GM10266 (cell line): ENCODE results near the gene MYH9.
"Not testable (repeated sequence)": the region's sequence is repeated elsewhere in the genome, so short reads cannot be mapped to it uniquely, and the experiment has no call there.

Experiments
- DNase-seq: peaks from one replicate; pipeline ENCODE4 v3.0.0; 2012; ENCODE audit errors: extremely low spot score
- TF ChIP-seq, protein P1 (sequence below): IDR thresholded peaks from 2 replicates; pipeline ENCODE4 v1.5.1; 2012; ENCODE audit warnings: mild to moderate bottlenecking, low read depth; ENCODE audit not compliant: control insufficient read depth, insufficient read depth; ENCODE audit errors: missing control alignments

MYH9 gene

DNA sequence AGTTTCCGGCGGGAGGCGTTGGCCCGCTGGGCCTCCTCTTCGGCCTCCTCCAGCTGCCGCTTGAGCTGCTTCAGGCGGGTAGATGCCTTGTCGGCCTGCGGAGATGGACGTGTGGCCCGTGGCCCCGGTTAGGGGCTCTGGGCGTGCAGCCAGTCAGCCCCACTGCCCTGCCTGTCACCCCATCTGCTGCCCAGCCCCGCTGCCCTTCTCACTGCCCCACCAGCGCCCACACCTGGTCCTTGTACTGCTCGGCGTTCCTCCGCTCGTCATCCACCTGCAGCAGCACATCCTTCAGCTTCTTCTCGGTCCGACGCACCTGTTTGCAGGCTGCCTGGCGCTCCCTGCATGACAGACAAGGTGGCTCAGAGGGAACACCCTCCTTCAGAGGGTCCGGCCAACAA is 103.6 kb downstream of the MYH9 start:
- TF ChIP-seq, protein P1, sequence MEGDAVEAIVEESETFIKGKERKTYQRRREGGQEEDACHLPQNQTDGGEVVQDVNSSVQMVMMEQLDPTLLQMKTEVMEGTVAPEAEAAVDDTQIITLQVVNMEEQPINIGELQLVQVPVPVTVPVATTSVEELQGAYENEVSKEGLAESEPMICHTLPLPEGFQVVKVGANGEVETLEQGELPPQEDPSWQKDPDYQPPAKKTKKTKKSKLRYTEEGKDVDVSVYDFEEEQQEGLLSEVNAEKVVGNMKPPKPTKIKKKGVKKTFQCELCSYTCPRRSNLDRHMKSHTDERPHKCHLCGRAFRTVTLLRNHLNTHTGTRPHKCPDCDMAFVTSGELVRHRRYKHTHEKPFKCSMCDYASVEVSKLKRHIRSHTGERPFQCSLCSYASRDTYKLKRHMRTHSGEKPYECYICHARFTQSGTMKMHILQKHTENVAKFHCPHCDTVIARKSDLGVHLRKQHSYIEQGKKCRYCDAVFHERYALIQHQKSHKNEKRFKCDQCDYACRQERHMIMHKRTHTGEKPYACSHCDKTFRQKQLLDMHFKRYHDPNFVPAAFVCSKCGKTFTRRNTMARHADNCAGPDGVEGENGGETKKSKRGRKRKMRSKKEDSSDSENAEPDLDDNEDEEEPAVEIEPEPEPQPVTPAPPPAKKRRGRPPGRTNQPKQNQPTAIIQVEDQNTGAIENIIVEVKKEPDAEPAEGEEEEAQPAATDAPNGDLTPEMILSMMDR: no peak
- peak; percentile 8 for DNase-seq

DNA sequence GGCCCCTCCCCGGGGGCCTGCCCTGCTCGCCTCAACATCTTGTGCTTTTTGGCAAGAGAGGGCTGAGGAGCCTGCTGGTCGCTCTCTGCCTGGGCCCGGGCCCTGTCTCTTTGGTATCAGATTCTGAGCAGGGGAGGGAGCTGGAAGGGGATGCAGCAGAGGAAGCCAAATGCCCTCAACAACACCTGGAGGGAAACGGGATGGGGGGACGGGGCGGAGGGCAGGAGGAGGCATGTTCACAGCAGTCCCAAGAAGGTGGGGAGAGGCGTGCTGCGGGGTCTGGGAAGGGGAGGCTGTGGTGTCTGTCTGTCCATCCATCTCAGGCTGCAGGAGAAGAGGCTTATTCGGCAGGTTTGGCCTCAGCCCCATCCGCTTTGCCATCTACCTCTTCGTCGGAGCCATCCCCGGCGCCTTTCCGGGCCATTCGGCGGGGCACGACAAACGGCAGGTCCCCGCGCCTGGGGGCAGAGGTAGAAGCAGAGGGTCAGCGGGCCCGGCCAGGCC is 105.4 kb downstream of the MYH9 start:
- DNase-seq: no peak
- TF ChIP-seq, protein P1: no peak

DNA sequence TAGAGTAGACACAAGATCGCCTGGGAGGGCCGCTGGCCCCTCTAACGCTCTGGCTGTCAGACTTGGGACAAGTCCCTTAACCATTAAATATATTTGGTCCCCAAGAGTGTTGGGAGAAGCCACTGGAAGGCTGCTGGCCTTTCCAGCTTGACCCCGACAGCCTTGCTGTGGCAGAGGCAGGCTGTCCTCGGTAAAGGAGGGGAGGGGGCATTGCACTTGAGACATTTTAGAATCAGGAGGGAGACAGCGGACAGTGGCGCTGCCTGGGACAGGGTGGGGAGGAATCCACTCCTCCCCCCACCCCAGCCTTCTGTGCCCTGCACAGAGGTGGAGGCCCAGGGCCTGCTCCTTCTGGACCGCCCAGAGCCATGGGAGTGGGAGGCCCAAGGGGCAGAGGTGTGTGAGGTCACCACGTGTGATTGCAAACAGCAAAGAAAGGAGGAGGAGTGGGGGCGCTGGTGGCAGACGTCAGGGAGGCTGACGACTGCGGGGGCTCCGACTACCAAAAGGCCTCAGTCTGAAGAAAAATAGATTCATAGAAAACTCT is 105.9 kb downstream of the MYH9 start:
- TF ChIP-seq, protein P1: no peak
- DNase-seq: peak; percentile 10

DNA sequence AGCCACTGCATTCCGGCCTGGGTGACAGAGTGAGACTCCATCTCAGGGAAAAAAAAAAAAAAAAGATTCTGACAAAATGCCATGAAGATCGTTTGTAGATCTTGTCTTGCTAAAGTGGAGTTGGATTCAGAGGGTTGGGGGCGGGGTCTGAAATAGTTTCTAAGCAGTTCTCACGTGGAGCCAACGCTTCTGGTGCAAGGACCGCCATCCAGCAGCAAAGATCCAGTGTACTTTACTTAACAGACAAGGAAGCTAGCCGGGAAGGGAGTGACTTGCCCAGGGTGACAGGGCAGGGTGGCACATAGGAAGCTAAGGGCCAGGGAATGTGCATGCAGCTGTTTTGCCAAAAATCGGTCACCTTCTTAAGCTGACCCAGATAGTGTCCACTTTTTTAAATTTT is 107.4 kb downstream of the MYH9 start:
- no peak for DNase-seq
- TF ChIP-seq, protein P1: no peak

DNA sequence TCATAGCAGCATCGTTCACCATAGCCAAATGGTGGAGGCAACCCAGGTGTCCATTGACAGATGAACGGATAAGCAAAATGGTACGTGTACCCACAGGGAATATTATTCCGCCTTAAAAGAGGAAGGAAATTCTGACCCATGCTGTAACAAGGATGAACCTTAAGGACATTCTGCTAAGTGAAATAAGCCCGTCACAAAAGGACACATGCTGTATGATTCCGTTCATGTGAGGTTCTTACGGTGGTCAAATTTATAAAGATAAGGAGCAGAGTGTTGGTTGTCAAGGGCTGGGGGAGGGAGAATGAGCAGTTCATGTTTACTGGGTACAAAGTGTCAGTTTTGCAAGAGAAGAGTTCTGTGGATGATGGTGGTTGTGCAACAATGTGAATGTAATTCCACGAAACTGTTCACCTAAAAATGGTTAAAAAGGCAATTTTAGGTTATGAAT is 108.5 kb downstream of the MYH9 start:
- DNase-seq: no peak
- TF ChIP-seq, protein P1: no peak

DNA sequence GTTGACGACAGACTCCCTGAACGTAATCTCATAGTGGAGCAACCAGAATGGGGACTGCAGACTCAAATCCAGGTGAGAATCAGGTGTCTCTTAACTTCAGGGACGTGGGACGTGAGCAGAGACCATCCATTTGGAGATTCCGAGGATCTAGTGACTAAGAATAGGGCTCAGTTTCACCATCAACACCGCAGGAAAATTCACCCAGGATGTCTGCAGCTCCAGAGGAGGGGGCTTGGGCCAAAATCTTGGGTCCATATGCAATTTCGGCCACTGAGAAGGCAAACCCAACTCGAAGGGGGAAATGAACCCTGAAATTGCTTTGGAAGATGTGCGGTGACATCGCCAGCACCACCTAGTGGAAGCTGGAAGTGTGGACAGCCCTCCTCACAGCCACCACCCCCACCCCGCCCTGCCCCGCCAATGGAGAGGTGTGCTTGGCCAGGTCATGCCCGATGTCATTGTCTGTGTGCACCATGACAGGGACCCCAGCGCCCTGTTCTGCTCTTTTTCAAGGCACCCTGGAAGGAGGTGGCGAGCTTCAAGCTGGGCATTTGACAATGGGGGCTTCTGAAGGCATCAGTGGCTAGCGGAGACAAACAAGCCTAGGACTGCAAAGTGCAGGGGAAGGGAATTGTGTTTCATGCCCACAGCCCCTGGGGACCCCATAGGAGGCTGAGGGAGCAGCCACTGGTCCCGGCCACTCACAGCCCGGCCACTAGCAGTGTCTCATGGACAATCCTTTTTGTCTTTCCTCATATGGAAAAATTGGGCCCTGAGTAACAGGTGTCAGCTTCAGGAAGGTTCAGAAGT is 110.1 kb downstream of the MYH9 start:
- TF ChIP-seq, protein P1: peak; percentile 77
- DNase-seq: peak; percentile 82

DNA sequence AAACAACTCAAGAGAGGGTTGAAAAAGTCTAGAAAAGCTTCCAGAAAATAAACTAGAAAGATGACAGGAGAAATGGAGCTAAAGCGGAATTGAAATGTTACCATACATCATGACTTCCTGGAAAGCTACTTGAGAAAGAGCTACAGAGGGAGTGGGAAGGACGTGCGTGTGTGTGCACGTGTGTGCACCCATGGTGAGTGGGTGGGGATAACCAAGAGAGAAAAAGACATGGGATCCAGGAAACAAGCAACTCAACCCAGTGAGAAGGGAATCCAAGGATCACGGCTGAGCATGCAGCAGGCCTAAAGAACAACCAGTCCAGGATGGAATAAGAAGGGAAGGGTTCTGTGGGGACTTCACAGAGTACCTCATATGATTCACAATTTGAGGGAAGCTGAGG is 113.2 kb downstream of the MYH9 start:
- no peak for DNase-seq
- TF ChIP-seq, protein P1: no peak

DNA sequence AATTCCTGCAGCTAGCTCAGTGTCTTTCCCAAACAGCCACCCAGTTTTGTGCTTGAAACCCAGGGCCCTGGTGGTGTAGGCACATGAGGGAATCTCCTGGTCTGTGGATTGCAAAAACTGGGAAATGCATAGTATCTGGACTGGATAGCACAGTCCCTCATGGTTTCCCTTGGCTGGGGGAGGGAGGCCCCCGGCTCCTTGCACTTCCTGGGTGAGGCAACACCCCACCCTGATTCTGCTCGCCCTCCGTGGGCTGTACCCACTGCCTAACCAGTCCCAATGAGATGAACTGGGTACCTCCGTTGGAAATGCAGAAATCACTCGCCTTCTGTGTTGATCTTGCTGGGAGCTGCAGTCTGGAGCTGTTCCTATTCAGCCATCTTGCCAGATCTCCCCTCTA is 115.8 kb downstream of the MYH9 start:
- not testable (repeated sequence) for DNase-seq

DNA sequence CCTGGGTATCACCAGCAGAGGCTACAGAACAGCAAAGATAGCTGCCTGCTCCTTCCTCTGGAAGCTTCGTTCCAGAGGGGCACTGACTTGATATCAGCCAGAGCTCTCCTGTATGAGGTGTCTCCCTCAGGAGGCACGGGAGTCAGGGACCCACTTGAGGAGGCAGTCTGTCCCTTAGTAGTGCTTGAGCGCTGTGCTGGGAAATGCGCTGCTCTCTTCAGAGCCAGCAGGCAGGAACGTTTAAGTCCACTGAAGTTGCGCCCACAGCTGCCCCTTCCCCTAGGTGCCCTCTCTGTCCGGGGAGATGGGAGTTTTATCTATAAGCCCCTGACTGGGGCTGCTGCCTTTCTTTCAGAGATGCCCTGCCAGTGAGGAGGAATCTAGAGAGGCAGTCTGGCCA is 116.5 kb downstream of the MYH9 start:
- not testable (repeated sequence) for DNase-seq
